Measurements from ENCODE around the gene DROSHA. TPM values are rescaled to one million over a fixed set of nuclear protein-coding genes. Genes with fewer than 3 reads are reported as not detected.
"Not testable (repeated sequence)": the region's sequence is repeated elsewhere in the genome, so short reads cannot be mapped to it uniquely, and the experiment has no call there.

DROSHA gene
- total RNA-seq, 1 donor from 2014 or later, result 51.7 TPM

DNA sequence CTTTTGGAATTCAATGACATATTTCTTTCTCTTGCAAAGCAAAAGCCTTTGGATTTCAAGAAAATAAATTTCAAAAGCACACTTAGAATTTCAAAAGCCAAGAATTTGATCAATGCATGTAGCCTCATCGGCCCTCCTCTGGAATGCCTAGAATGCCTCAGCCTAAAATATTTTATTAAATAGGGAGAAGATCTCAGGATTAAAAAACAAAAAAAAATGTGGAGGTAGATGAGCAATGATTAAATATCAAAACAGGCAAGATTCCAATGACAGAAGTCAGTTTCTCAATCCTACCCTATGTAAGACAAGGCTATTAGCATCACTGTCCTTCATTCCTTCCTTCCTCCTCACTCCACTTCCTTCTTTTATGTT, 169.4 kb downstream of the DROSHA start:
- DNase-seq (no peak), ATAC-seq (no peak)
- no peaks in the 10 kb centered on the region for H3K36me3 ChIP-seq
- H3K9me3 ChIP-seq, result no peaks in the 10 kb centered on the region
- intact Hi-C loops (cut with DNase I), result no loop called here
- TF ChIP-seq CTCF (IDR thresholded peaks at IDR 0.05), result no peak
- H3K27me3 ChIP-seq (ENCODE audit: low read depth), result no peaks in the 10 kb centered on the region
- no peak overlapping the region for H3K4me3 ChIP-seq
- no peaks in the 10 kb centered on the region for H3K4me1 ChIP-seq
- no peak overlapping the region for H3K27ac ChIP-seq

DNA sequence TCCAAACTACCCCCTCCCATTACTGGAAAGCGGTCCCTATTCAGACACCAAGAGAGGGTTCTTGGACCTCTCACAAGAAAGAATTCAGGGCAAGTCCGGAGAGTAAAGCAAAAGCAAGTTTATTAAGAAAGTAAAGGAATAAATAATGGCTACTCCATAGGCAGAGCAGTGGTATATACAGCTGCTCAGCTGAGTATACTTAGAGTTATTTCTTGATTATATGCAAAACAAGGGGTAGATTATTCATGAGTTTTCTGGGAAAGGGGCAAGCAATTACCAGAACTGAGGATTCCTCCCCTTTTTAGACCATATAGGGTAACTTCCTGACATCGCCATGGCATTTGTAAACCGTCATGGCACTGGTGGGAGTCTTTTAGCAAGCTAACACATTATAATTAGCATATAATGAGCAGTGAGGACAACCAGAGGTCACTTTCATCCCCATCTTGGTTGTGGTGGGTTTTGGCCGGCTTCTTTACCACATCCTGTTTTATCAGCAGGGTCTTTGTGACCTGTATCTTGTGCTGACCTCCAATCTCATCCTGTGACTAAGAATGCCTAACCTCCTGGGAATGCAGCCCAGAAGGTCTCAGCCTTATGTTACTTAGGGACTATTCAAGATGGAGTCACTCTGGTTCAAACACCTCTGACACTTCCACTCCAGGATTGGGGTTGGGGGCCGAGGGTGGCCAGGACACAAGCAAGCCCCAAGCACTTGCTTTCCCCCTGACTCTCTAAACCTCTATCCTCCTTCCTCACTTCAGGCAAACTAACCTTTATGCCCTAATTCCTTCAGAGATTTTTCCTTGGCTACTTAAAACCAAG, 170.0 kb downstream of the DROSHA start:
- ATAC-seq; H3K36me3 ChIP-seq; H3K4me1 ChIP-seq; DNase-seq; H3K27me3 ChIP-seq (ENCODE audit: low read depth); intact Hi-C loops (cut with DNase I); H3K9me3 ChIP-seq; H3K27ac ChIP-seq; H3K4me3 ChIP-seq: not testable (repeated sequence)

DNA sequence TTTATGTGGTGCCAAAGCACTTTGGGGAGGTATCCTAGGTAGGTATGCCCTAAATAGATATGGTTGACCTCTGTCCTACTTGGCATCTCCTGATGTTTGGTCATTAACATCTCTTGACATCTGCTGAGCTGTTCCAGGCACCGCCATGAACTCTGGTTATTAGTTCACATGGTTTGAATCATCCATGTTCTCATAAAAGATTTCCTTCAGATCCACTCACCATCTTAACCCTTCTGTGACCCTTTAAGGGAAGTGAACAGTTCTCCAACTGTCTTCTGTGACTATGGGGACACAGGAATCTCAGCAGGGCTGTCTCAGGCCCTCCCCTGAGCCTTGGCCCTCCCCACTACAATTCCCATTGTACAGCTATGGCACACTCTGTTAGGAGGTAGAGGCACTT, 170.7 kb downstream of the DROSHA start:
- DNase-seq, result no peak

DNA sequence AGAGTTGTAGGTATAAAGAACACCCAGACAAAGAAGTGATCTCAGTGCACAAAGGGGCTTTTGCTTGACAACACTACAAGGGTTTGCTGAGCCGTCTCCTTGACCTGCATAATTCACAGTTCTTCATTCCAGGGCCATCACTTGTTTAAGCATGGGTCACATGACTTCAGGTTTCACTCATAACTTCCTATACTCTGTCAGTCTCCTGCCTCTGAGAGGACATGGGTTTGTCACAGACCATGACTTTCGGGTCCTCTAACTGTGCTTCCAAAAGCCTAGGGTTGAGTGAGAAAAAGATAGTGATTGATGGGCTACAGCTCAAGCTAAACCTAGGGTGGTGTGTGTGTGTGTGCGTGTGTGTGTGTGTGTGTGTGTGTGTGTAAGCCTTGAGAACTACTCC, 172.1 kb downstream of the DROSHA start:
- Histone ChIP-seq H3K4me1 (no peaks in the 10 kb centered on the region), H3K36me3 (no peaks in the 10 kb centered on the region), H3K9me3 (no peaks in the 10 kb centered on the region), H3K27me3 (ENCODE audit: low read depth) (no peaks in the 10 kb centered on the region), H3K27ac (no peak overlapping the region), H3K4me3 (no peak overlapping the region)
- no peak for ATAC-seq
- intact Hi-C loops (cut with DNase I), result no loop called here
- TF ChIP-seq CTCF (IDR thresholded peaks at IDR 0.05), result no peak
- no peak for DNase-seq

More for the DNA sequence above, 170.7 kb downstream of the DROSHA start:
- ATAC-seq, result no peak
- Histone ChIP-seq H3K36me3 (no peaks in the 10 kb centered on the region), H3K4me1 (no peaks in the 10 kb centered on the region), H3K9me3 (no peaks in the 10 kb centered on the region), H3K27me3 (ENCODE audit: low read depth) (no peaks in the 10 kb centered on the region), H3K27ac (no peak overlapping the region), H3K4me3 (no peak overlapping the region)
- intact Hi-C loops (cut with DNase I), result no loop called here
- no peak for TF ChIP-seq CTCF (IDR thresholded peaks at IDR 0.05)

- no peaks in the 10 kb centered on the region for H3K36me3 ChIP-seq
- intact Hi-C loops (cut with DNase I), result no loop called here
- H3K27me3 ChIP-seq (ENCODE audit: low read depth), result no peaks in the 10 kb centered on the region
- H3K4me1 ChIP-seq, result no peaks in the 10 kb centered on the region
- no peak for TF ChIP-seq CTCF (IDR thresholded peaks at IDR 0.05)
- ATAC-seq, result no peak
- DNase-seq, result no peak
- H3K27ac ChIP-seq, result no peak overlapping the region
- H3K4me3 ChIP-seq, result no peak overlapping the region
- H3K9me3 ChIP-seq, result no peaks in the 10 kb centered on the region
Observed at GRCh38 chr5:31357038-31357437, 174.9 kb downstream of the DROSHA start.

DNA sequence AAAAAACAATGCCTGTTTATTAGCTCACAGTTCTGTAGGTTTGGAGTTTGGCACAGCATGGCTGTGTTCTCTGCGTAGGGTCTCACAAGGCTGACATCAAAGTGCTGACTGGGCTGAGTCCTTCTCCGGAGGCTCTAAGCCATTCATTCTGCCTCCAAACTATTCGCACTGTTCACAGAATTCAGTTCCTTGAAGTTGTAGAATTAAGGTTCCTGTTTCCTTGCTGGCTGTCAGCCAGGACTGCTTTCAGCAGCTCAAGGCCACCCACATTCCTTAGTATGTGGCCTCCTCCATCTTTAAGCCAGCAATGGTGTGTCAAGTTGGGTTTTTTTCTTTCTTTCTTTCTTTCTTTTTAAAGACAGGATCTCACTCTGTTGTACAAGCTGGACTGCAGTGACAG, 176.6 kb downstream of the DROSHA start:
- Histone ChIP-seq H3K4me3 (no peak overlapping the region), H3K4me1 (no peaks in the 10 kb centered on the region), H3K36me3 (no peaks in the 10 kb centered on the region), H3K9me3 (no peaks in the 10 kb centered on the region), H3K27ac (no peak overlapping the region), H3K27me3 (ENCODE audit: low read depth) (no peaks in the 10 kb centered on the region)
- DNase-seq, result no peak
- ATAC-seq, result no peak
- intact Hi-C loops (cut with DNase I), result no loop called here
- no peak for TF ChIP-seq CTCF (IDR thresholded peaks at IDR 0.05)

Other genes starting within 250 kb of the DROSHA start
- 20.8 TPM for gene C5orf22, start 208 bp upstream of the DROSHA start, total RNA-seq
- gene PDZD2, start 107.0 kb upstream of the DROSHA start, total RNA-seq, result 67.8 TPM

All from lower lobe of right lung (tissue), 2 donors.